ENCODE results near the gene C1orf185. TPM values are rescaled to one million over a fixed set of nuclear protein-coding genes. Genes with fewer than 3 reads are reported as not detected.

The C1orf185 gene
- not detected in 2 replicates for total RNA-seq

GRCh38 chr1:51101976-51102375 is at the start of gene C1orf185:
TSS of gene C1orf185 (plus strand) at chr1:51102228. CDS start at chr1:51102234, 6 bp downstream.

Other genes with a start within 250 kb of the C1orf185 start
- gene FAF1, start 142.0 kb upstream of the C1orf185 start, total RNA-seq = 29.9 and 36.2 TPM in 2 replicates
- gene CDKN2C, start 132.0 kb upstream of the C1orf185 start, total RNA-seq = 10.4 and 14.1 TPM in 2 replicates
- 99.7 and 170 TPM in 2 replicates for gene RNF11, start 134.0 kb downstream of the C1orf185 start, total RNA-seq
- gene TTC39A, start 228.3 kb downstream of the C1orf185 start, total RNA-seq = 0.28 and 0.74 TPM in 2 replicates

All from smooth muscle cell of bladder (primary cell).